H9 (cell line): ENCODE results near the gene GCGR. TPM values are rescaled to one million over a fixed set of nuclear protein-coding genes. Genes with fewer than 3 reads are reported as not detected.

ENCODE experiments used
- DNase-seq: peaks from one replicate; pipeline ENCODE4 v3.0.0-alpha.2; 2017
- H2AFZ ChIP-seq: one replicate; pipeline ENCODE4 v1.6.1; 2013; ENCODE audit warnings: mild to moderate bottlenecking, low read length, control low read depth, moderate library complexity
- H2AK5ac ChIP-seq: 2 replicates; pipeline ENCODE4 v1.6.1; 2013; ENCODE audit warnings: low read length, control low read depth, mixed read lengths; ENCODE audit not compliant: insufficient read length
- H2BK120ac ChIP-seq: one replicate; pipeline ENCODE4 v1.6.1; 2013; ENCODE audit warnings: low read depth, mild to moderate bottlenecking, low read length, control low read depth, inconsistent platforms; ENCODE audit not compliant: poor library complexity, severe bottlenecking
- H2BK12ac ChIP-seq: 2 replicates; pipeline ENCODE4 v1.6.1; 2013; ENCODE audit warnings: low read length, control low read depth, mixed read lengths, low read depth; ENCODE audit not compliant: insufficient read length
- H2BK15ac ChIP-seq: 2 replicates; pipeline ENCODE4 v1.6.1; 2013; ENCODE audit warnings: low read depth, low read length, control low read depth
- H2BK20ac ChIP-seq: one replicate; pipeline ENCODE4 v1.6.1; 2013; ENCODE audit warnings: low read depth, mild to moderate bottlenecking, low read length, control low read depth, inconsistent platforms; ENCODE audit not compliant: poor library complexity, severe bottlenecking
- H2BK5ac ChIP-seq: 2 replicates; pipeline ENCODE4 v1.6.1; 2013; ENCODE audit warnings: low read length, control low read depth, mixed read lengths; ENCODE audit not compliant: insufficient read length
- H3K14ac ChIP-seq: 2 replicates; pipeline ENCODE4 v1.6.1; 2013; ENCODE audit warnings: low read length, control low read depth; ENCODE audit not compliant: insufficient read depth
- H3K18ac ChIP-seq: 2 replicates; pipeline ENCODE4 v1.6.1; 2013; ENCODE audit warnings: low read depth, mild to moderate bottlenecking, mixed read lengths, low read length, control low read depth; ENCODE audit not compliant: insufficient read length
- H3K23ac ChIP-seq: 2 replicates; pipeline ENCODE4 v1.6.1; 2013; ENCODE audit warnings: low read length, control low read depth, mixed read lengths, low read depth; ENCODE audit not compliant: insufficient read length
- H3K23me2 ChIP-seq: 2 replicates; pipeline ENCODE4 v1.6.1; 2013; ENCODE audit warnings: low read depth, mild to moderate bottlenecking, mixed read lengths, low read length, control low read depth; ENCODE audit not compliant: insufficient read length, poor library complexity, severe bottlenecking
- H3K27ac ChIP-seq: 2 replicates; pipeline ENCODE4 v1.5.1; 2013; ENCODE audit warnings: low read length, control low read depth, mixed read lengths, low read depth; ENCODE audit not compliant: insufficient read length
- H3K27me3 ChIP-seq: 2 replicates; pipeline ENCODE4 v1.6.1; 2013; ENCODE audit warnings: low read length, control low read depth, inconsistent platforms; ENCODE audit not compliant: insufficient read depth
- H3K4ac ChIP-seq: 2 replicates; pipeline ENCODE4 v1.6.1; 2013; ENCODE audit warnings: low read depth, mild to moderate bottlenecking, control low read depth, inconsistent platforms, low read length, moderate library complexity
- H3K4me1 ChIP-seq: 2 replicates; pipeline ENCODE4 v1.6.1; 2013; ENCODE audit warnings: low read length, control low read depth, inconsistent platforms; ENCODE audit not compliant: insufficient read depth
- H3K4me2 ChIP-seq: 2 replicates; pipeline ENCODE4 v1.6.1; 2013; ENCODE audit warnings: low read length, control low read depth, mixed read lengths; ENCODE audit not compliant: insufficient read length, insufficient read depth
- H3K56ac ChIP-seq: 2 replicates; pipeline ENCODE4 v1.6.1; 2013; ENCODE audit warnings: low read depth, mild to moderate bottlenecking, mixed read lengths, low read length, control low read depth; ENCODE audit not compliant: insufficient read length
- H3K79me1 ChIP-seq: 2 replicates; pipeline ENCODE4 v1.6.1; 2013; ENCODE audit warnings: low read depth, mild to moderate bottlenecking, moderate library complexity, low read length, control low read depth, inconsistent platforms; ENCODE audit not compliant: insufficient read depth, poor library complexity, severe bottlenecking
- H3K79me2 ChIP-seq: 2 replicates; pipeline ENCODE4 v1.6.1; 2013; ENCODE audit warnings: low read length, control low read depth, inconsistent platforms; ENCODE audit not compliant: insufficient read depth
- H3K9ac ChIP-seq: 2 replicates; pipeline ENCODE4 v1.6.1; 2013; ENCODE audit warnings: low read length, control low read depth, mixed read lengths; ENCODE audit not compliant: insufficient read length; ENCODE audit errors: extremely low read depth
- H3K9me3 ChIP-seq: one replicate; pipeline ENCODE4 v1.6.1; 2013; ENCODE audit warnings: low read depth, low read length, inconsistent platforms; ENCODE audit not compliant: control insufficient read depth
- H3T11ph ChIP-seq: one replicate; pipeline ENCODE4 v1.6.1; 2013; ENCODE audit warnings: mild to moderate bottlenecking, low read length, control low read depth, inconsistent platforms
- H4K20me1 ChIP-seq: one replicate; pipeline ENCODE4 v1.6.1; 2013; ENCODE audit not compliant: control insufficient read depth, insufficient read length, insufficient read depth
- H4K5ac ChIP-seq: 2 replicates; pipeline ENCODE4 v1.6.1; 2013; ENCODE audit warnings: low read depth, mild to moderate bottlenecking, mixed read lengths, low read length, control low read depth; ENCODE audit not compliant: insufficient read length
- H4K8ac ChIP-seq: replicated peaks from 2 replicates; pipeline ENCODE4 v1.6.1; 2013; ENCODE audit warnings: low read length, control low read depth, mixed read lengths, low read depth; ENCODE audit not compliant: insufficient read length
- H4K91ac ChIP-seq: 2 replicates; pipeline ENCODE4 v1.6.1; 2013; ENCODE audit warnings: low read depth, mild to moderate bottlenecking, moderate library complexity, mixed read lengths, low read length, control low read depth; ENCODE audit not compliant: insufficient read length
- H3K27ac Mint-ChIP-seq, 3 experiments: 2 replicates in 2 of 3; 3 replicates in 1 of 3; pipeline ENCODE4 v1.8.0; 2020 to 2021; ENCODE audit warnings: mixed read lengths in 3 of 3, mild to moderate bottlenecking in 1 of 3, moderate library complexity in 1 of 3
- H3K27me3 Mint-ChIP-seq: 2 replicates; pipeline ENCODE4 v1.8.0; 2021; ENCODE audit warnings: low read depth, mild to moderate bottlenecking, moderate library complexity, mixed read lengths
- H3K36me3 Mint-ChIP-seq, 3 experiments: 2 replicates in 2 of 3; 3 replicates in 1 of 3; pipeline ENCODE4 v1.8.0; 2020 to 2021; ENCODE audit warnings: low read depth in 3 of 3, mixed read lengths in 3 of 3; ENCODE audit not compliant: insufficient read depth in 1 of 3
- H3K4me1 Mint-ChIP-seq, 2 experiments: 2 replicates each; pipeline ENCODE4 v1.8.0; 2020; ENCODE audit warnings: mixed read lengths in 2 of 2
- H3K4me3 Mint-ChIP-seq, 2 experiments: 2 replicates in 1 of 2; 3 replicates in 1 of 2; pipeline ENCODE4 v1.8.0; 2020 to 2021; ENCODE audit warnings: mild to moderate bottlenecking in 2 of 2, mixed read lengths in 2 of 2, moderate library complexity in 1 of 2
- H3K9me3 Mint-ChIP-seq, 2 experiments: 2 replicates in 1 of 2; 3 replicates in 1 of 2; pipeline ENCODE4 v1.8.0; 2020; ENCODE audit warnings: mild to moderate bottlenecking in 2 of 2, mixed read lengths in 2 of 2, moderate library complexity in 1 of 2
- WGBS: extraction: QIAGEN DNeasy Blood & Tissue Kit; methylation state at CpG from one replicate; pipeline ENCODE4 v1.1.7; 2013; ENCODE audit warnings: missing lambda C conversion rate, low lambda C conversion rate, mixed read lengths; ENCODE audit not compliant: insufficient read length; ENCODE audit errors: extremely low coverage; 5-methylcytosine and 5-hydroxymethylcytosine counted together
- total RNA-seq: library from RNA; stranded (reverse); gene quantifications from 2 replicates; pipeline ENCODE4 v1.2.1, GENCODE V29; 2021
- TF ChIP-seq, protein P1 (sequence below): fragments of 200-600 bp; sonication (generic); conservative IDR thresholded peaks from 3 replicates; pipeline ENCODE4 v1.8.0; 2021; ENCODE audit warnings: antibody characterized with exemption, mild to moderate bottlenecking

GCGR gene
- total RNA-seq, 1 experiment from 2014 or later: 0.24 TPM

DNA sequence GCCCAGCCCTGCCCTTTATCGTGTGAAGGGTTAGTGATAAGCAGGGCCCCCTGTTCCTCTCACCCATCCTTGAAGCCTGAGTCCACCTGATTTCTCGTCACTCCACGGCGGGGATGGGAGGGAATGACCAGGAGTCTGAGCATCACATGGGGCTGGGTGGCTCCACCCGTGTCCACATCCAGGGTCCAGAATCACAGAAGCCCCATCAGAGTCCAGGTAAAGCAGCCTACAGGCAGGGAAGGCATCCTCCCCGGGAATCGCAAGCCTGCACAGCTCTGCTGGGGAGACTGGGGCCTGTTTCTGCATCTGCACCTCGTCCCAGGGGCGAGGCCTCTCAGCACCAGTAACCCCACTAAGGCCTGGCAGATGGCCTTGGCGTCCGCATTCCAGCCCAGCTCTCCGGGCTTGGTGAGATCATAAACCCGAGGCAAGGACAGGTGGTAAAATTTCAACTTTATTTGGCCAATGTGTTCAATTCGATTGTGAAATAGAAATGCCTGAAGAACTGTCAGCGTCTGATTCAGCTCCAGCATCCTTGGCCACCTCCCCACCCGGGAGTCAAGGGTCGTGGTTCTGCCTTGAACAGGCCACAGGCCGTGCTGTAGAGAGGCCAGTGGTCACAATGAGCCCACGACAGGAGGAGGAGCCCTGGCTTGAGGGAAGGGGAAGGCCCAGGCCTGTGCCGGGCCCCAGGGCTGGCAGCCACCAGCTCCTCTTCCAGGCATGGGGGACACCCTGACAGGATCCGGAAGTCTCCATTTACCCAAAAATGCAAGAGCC lies 39.0 kb downstream of the GCGR start:
- H2AFZ ChIP-seq: no peak overlapping the region
- H3K27me3 Mint-ChIP-seq: no peaks in the 10 kb centered on the region
- H2BK20ac ChIP-seq: no peak overlapping the region
- TF ChIP-seq, protein P1, sequence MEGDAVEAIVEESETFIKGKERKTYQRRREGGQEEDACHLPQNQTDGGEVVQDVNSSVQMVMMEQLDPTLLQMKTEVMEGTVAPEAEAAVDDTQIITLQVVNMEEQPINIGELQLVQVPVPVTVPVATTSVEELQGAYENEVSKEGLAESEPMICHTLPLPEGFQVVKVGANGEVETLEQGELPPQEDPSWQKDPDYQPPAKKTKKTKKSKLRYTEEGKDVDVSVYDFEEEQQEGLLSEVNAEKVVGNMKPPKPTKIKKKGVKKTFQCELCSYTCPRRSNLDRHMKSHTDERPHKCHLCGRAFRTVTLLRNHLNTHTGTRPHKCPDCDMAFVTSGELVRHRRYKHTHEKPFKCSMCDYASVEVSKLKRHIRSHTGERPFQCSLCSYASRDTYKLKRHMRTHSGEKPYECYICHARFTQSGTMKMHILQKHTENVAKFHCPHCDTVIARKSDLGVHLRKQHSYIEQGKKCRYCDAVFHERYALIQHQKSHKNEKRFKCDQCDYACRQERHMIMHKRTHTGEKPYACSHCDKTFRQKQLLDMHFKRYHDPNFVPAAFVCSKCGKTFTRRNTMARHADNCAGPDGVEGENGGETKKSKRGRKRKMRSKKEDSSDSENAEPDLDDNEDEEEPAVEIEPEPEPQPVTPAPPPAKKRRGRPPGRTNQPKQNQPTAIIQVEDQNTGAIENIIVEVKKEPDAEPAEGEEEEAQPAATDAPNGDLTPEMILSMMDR: no peak
- H3T11ph ChIP-seq: no peak overlapping the region
- no peaks in the 10 kb centered on the region for H3K9me3 Mint-ChIP-seq
- no CpG with 5 or more reads among the region's 21 CpGs for WGBS
- no peak overlapping the region for H3K27ac ChIP-seq
- H3K4me2 ChIP-seq: no peak overlapping the region
- no peaks in the 10 kb centered on the region for H3K79me2 ChIP-seq
- no peak overlapping the region for H2BK5ac ChIP-seq
- H2AK5ac ChIP-seq: no peak overlapping the region
- no peak overlapping the region for H3K14ac ChIP-seq
- no peaks in the 10 kb centered on the region for H3K23me2 ChIP-seq
- no peak overlapping the region for H2BK120ac ChIP-seq
- no peak overlapping the region for H4K8ac ChIP-seq
- no peak overlapping the region for H2BK12ac ChIP-seq
- no peaks in the 10 kb centered on the region for H3K9me3 ChIP-seq
- H3K27ac Mint-ChIP-seq: 0 out of 7 replicates have a peak overlapping the region, but pooled peaks of 1 of the 3 experiments have one; percentile 28
- no peak overlapping the region for H3K56ac ChIP-seq
- H4K20me1 ChIP-seq: no peaks in the 10 kb centered on the region
- H4K5ac ChIP-seq: no peak overlapping the region
- H3K79me1 ChIP-seq: no peaks in the 10 kb centered on the region
- no peaks in the 10 kb centered on the region for H3K4me1 ChIP-seq
- no peaks in the 10 kb centered on the region for H3K27me3 ChIP-seq
- H4K91ac ChIP-seq: no peak overlapping the region
- no peak overlapping the region for H3K4me3 Mint-ChIP-seq
- no peak overlapping the region for H2BK15ac ChIP-seq
- H3K23ac ChIP-seq: no peak overlapping the region
- peaks cover 17 to 50% (median 38%) of the 10 kb centered on the region in 3 experiments; a peak in 6 of 7 replicates for H3K36me3 Mint-ChIP-seq
- H3K4me1 Mint-ChIP-seq: peaks cover 5 to 6% of the 10 kb centered on the region in 2 experiments; a peak in 3 of 4 replicates
- H3K4ac ChIP-seq: no peak overlapping the region
- H3K9ac ChIP-seq: no peak overlapping the region
- no peak for DNase-seq
- no peak overlapping the region for H3K18ac ChIP-seq
